GM12878 (cell line): ENCODE data around the gene TEX30.

Source experiments
- CBFB ChIP-seq: IDR thresholded peaks from 2 replicates; pipeline ENCODE4 v1.6.1; 2016; ENCODE audit warnings: antibody characterized with exemption, low read depth
- CREB1 ChIP-seq: IDR thresholded peaks from 2 replicates; pipeline ENCODE4 v1.6.1; 2012; ENCODE audit warnings: low read depth, mild to moderate bottlenecking, inconsistent platforms
- EP300 ChIP-seq, 2 experiments: fragments of 150-350 bp in 1 of 2; IDR thresholded peaks; 2 replicates each; pipeline ENCODE4 v1.6.1; 2011 to 2012; ENCODE audit warnings: low read depth in 2 of 2, low read length in 2 of 2, borderline replicate concordance in 1 of 2, improper control_type of control experiment in 1 of 2, inconsistent platforms in 1 of 2; ENCODE audit not compliant: control insufficient read depth in 1 of 2
- FOS ChIP-seq: IDR thresholded peaks from 3 replicates; pipeline ENCODE4 v1.6.1; 2011; ENCODE audit warnings: borderline replicate concordance; ENCODE audit not compliant: insufficient read length; ENCODE audit errors: extremely low read depth
- MXI1 ChIP-seq: fragments of 150-350 bp; IDR thresholded peaks from 2 replicates; pipeline ENCODE4 v1.6.1; 2011; ENCODE audit warnings: low read depth, mild to moderate bottlenecking, inconsistent platforms, low read length, improper control_type of control experiment
- MYC ChIP-seq: IDR thresholded peaks from 2 replicates; pipeline ENCODE4 v1.6.1; 2011; ENCODE audit warnings: mild to moderate bottlenecking, low read length, moderate library complexity, inconsistent platforms; ENCODE audit not compliant: insufficient read depth, insufficient replicate concordance, insufficient read length, severe bottlenecking
- NFXL1 ChIP-seq: fragments of 450-650 bp; IDR thresholded peaks from 2 replicates; pipeline ENCODE4 v1.6.1; 2017; ENCODE audit warnings: antibody characterized with exemption, mild to moderate bottlenecking, borderline replicate concordance
- NR2C2 ChIP-seq: IDR thresholded peaks from 2 replicates; pipeline ENCODE4 v1.6.1; 2011; ENCODE audit warnings: borderline replicate concordance, low read depth; ENCODE audit not compliant: control insufficient read depth, insufficient read length
- POLR2AphosphoS5 ChIP-seq: IDR thresholded peaks from 2 replicates; pipeline ENCODE4 v1.6.1; 2011; ENCODE audit warnings: mild to moderate bottlenecking, low read length, inconsistent platforms
- RAD21 ChIP-seq: IDR thresholded peaks from 2 replicates; pipeline ENCODE4 v1.6.1; 2011; ENCODE audit warnings: mild to moderate bottlenecking, low read depth, low read length, moderate library complexity; ENCODE audit not compliant: insufficient read depth
- TF ChIP-seq, protein P1 (sequence below), 3 experiments: IDR thresholded peaks in 2 of 3; conservative IDR thresholded peaks in 1 of 3; 2 replicates each; pipeline ENCODE4 v1.5.1; 2011; ENCODE audit warnings: low read depth in 3 of 3, low read length in 3 of 3, mild to moderate bottlenecking in 3 of 3, control low read depth in 2 of 3, moderate library complexity in 2 of 3, inconsistent platforms in 1 of 3, mixed read lengths in 1 of 3; ENCODE audit not compliant: control insufficient read depth in 2 of 3, insufficient read depth in 1 of 3; ENCODE audit errors: extremely low read depth in 1 of 3
- TF ChIP-seq, protein P2 (sequence below): IDR thresholded peaks from 2 replicates; pipeline ENCODE4 v1.6.1; 2011; ENCODE audit warnings: borderline replicate concordance, low read depth, mild to moderate bottlenecking, moderate library complexity, mixed read lengths, low read length; ENCODE audit not compliant: insufficient read depth; ENCODE audit errors: extremely low read length

DNA sequence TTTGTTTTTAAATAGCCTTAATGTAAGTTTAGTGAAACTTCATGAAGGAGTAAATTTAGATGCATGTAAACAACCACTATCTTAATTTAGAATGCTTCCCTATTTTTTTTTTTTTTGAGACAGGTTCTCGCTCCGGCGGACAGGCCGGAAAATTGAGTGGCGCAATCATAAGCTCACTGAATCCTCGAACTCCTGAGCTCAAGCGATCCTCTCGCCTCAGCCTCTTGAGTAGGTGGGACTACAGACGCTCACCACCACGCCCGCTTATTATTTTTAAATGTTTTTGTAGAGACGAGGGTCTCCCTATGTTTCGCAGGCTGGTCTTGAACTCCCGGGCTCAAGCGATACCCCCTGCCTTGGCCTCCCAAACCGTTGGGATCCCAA is 1.6 kb downstream of the TEX30 start:
- TF ChIP-seq NR2C2 (no peak), NFXL1 (no peak), RAD21 (no peak), CREB1 (no peak), CBFB (no peak), EP300 (IDR thresholded peaks at IDR 0.05; ENCODE audit: borderline replicate concordance in 1 of 2, control insufficient read depth in 1 of 2, low read depth in 2 of 2, low read length in 2 of 2) (no peak), MYC (no peak), FOS (no peak), MXI1 (no peak), POLR2AphosphoS5 (no peak)
- TF ChIP-seq, protein P1, sequence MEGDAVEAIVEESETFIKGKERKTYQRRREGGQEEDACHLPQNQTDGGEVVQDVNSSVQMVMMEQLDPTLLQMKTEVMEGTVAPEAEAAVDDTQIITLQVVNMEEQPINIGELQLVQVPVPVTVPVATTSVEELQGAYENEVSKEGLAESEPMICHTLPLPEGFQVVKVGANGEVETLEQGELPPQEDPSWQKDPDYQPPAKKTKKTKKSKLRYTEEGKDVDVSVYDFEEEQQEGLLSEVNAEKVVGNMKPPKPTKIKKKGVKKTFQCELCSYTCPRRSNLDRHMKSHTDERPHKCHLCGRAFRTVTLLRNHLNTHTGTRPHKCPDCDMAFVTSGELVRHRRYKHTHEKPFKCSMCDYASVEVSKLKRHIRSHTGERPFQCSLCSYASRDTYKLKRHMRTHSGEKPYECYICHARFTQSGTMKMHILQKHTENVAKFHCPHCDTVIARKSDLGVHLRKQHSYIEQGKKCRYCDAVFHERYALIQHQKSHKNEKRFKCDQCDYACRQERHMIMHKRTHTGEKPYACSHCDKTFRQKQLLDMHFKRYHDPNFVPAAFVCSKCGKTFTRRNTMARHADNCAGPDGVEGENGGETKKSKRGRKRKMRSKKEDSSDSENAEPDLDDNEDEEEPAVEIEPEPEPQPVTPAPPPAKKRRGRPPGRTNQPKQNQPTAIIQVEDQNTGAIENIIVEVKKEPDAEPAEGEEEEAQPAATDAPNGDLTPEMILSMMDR (IDR thresholded peaks at IDR 0.05 in 2 of 3, conservative IDR thresholded peaks at IDR 0.05 in 1 of 3; ENCODE audit: control insufficient read depth in 2 of 3, extremely low read depth in 1 of 3, insufficient read depth in 1 of 3, low read depth in 3 of 3, low read length in 3 of 3), result no peak
- TF ChIP-seq, protein P2, sequence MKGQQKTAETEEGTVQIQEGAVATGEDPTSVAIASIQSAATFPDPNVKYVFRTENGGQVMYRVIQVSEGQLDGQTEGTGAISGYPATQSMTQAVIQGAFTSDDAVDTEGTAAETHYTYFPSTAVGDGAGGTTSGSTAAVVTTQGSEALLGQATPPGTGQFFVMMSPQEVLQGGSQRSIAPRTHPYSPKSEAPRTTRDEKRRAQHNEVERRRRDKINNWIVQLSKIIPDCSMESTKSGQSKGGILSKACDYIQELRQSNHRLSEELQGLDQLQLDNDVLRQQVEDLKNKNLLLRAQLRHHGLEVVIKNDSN, result no peak
